Common myeloid progenitor, CD34-positive (primary cell): Measurements from ENCODE around the gene CALHM1.

Experiments used
- CTCF ChIA-PET: fragments of 350-600 bp; sonication (Branson Sonifier 250); formaldehyde crosslinking; loops from one replicate; lab custom pipeline; 2021; ENCODE audit warnings: antibody characterized with exemption; lab: Charles Lee
- POLR2A ChIA-PET: fragments of 350-600 bp; sonication (Branson Sonifier 250); formaldehyde crosslinking; loops from one replicate; lab custom pipeline; 2021; ENCODE audit warnings: antibody characterized with exemption; lab: Charles Lee
- DNase-seq, 3 donors: peaks; one replicate each; pipeline versions ENCODE4 v3.0.0 to v3.0.0-alpha.2; 2013
- H3K27ac ChIP-seq, 2 experiments: 1 replicate in 1 of 2; 2 replicates in 1 of 2; pipeline ENCODE4 v1.7.0; 2013; ENCODE audit warnings: inconsistent platforms in 2 of 2, low read length in 2 of 2, mild to moderate bottlenecking in 2 of 2, low read depth in 1 of 2, moderate library complexity in 1 of 2; ENCODE audit not compliant: severe bottlenecking in 2 of 2, insufficient read depth in 1 of 2, poor library complexity in 1 of 2
- H3K27me3 ChIP-seq, 5 experiments: replicated peaks in 2 of 5; 1 replicate in 3 of 5; 2 replicates in 2 of 5; pipeline versions ENCODE4 v1.6.1 to v1.7.0; 2013; ENCODE audit warnings: low read length in 4 of 5, mild to moderate bottlenecking in 2 of 5, moderate library complexity in 2 of 5, inconsistent platforms in 1 of 5; ENCODE audit not compliant: insufficient read depth in 5 of 5, control insufficient read depth in 4 of 5
- H3K36me3 ChIP-seq, 4 experiments: 1 replicate in 2 of 4; 2 replicates in 2 of 4; pipeline versions ENCODE4 v1.6.1 to v1.7.0; 2013; ENCODE audit warnings: low read length in 3 of 4, control low read depth in 1 of 4, mild to moderate bottlenecking in 1 of 4; ENCODE audit not compliant: control insufficient read depth in 4 of 4, insufficient read depth in 4 of 4
- H3K4me1 ChIP-seq, 4 experiments: 1 replicate in 3 of 4; 2 replicates in 1 of 4; pipeline versions ENCODE4 v1.6.1 to v1.7.1; 2013; ENCODE audit warnings: low read length in 3 of 4, mild to moderate bottlenecking in 3 of 4, control low read depth in 1 of 4, inconsistent platforms in 1 of 4, moderate library complexity in 1 of 4; ENCODE audit not compliant: control insufficient read depth in 4 of 4, insufficient read depth in 4 of 4; ENCODE audit errors: control extremely low read depth in 1 of 4
- H3K4me3 ChIP-seq, 7 experiments: 1 replicate in 4 of 7; 2 replicates in 3 of 7; pipeline versions ENCODE4 v1.5.1 to v1.7.0; 2013; ENCODE audit warnings: mild to moderate bottlenecking in 7 of 7, low read length in 6 of 7, moderate library complexity in 6 of 7, inconsistent platforms in 2 of 7, low read depth in 2 of 7, control low read depth in 1 of 7; ENCODE audit not compliant: insufficient read depth in 4 of 7, control insufficient read depth in 1 of 7; ENCODE audit errors: extremely low read depth in 1 of 7
- H3K9me3 ChIP-seq, 5 experiments: 1 replicate in 4 of 5; 2 replicates in 1 of 5; pipeline versions ENCODE4 v1.6.1 to v1.7.1; 2013; ENCODE audit warnings: low read length in 4 of 5, mild to moderate bottlenecking in 2 of 5, inconsistent platforms in 1 of 5, low read depth in 1 of 5, moderate library complexity in 1 of 5; ENCODE audit not compliant: control insufficient read depth in 4 of 5, insufficient read depth in 2 of 5; ENCODE audit errors: control extremely low read depth in 1 of 5
- WGBS: methylation state at CpG from one replicate; pipeline ENCODE4 v1.1.5; 2013; ENCODE audit not compliant: insufficient coverage; 5-methylcytosine and 5-hydroxymethylcytosine counted together

The CALHM1 gene

GRCh38 chr10:103445366-103445765 lies 13.3 kb downstream of the CALHM1 start:
- H3K27ac ChIP-seq, result no peak overlapping the region
- peaks cover 16 to 93% (median 76%) of the 10 kb centered on the region in 4 experiments for H3K36me3 ChIP-seq
- no peak overlapping the region for H3K4me3 ChIP-seq
- POLR2A ChIA-PET, result interaction anchor here (0.6 kb wide), 1 partner anchor 41 kb away, joined by 3 read pairs; no protein-coding TSS in a partner anchor
- H3K9me3 ChIP-seq, result no peaks in the 10 kb centered on the region
- H3K27me3 ChIP-seq, result no peaks in the 10 kb centered on the region
- no peak for DNase-seq
- 94% methylated on average over 8 of the region's 9 CpGs for WGBS
- H3K4me1 ChIP-seq, result peaks cover 0 to 12% (median 6%) of the 10 kb centered on the region in 4 experiments
- CTCF ChIA-PET, result interaction anchor here (0.6 to 1.4 kb wide), 5 partner anchors 18 to 43 kb away, joined by 3 to 4 read pairs (median 3); no protein-coding TSS in a partner anchor

- peaks cover 0 to 4% (median 0%) of the 10 kb centered on the region in 4 experiments for H3K4me1 ChIP-seq
- DNase-seq, result no peak
- no peaks in the 10 kb centered on the region for H3K27me3 ChIP-seq
- POLR2A ChIA-PET, result no interaction called here
- 98% methylated on average over 10 of the region's 10 CpGs for WGBS
- H3K4me3 ChIP-seq, result no peak overlapping the region
- H3K9me3 ChIP-seq, result no peaks in the 10 kb centered on the region
- no peak overlapping the region for H3K27ac ChIP-seq
- H3K36me3 ChIP-seq, result peaks cover 20 to 93% (median 78%) of the 10 kb centered on the region in 4 experiments
- CTCF ChIA-PET, result interaction anchor here (0.9 to 1.0 kb wide), 2 partner anchors 33 to 42 kb away, joined by 3 read pairs; no protein-coding TSS in a partner anchor
These were observed 14.2 kb downstream of the CALHM1 start for GRCh38 chr10:103444478-103444877.

GRCh38 chr10:103443475-103444185 lies 15.1 kb downstream of the CALHM1 start:
- H3K9me3 ChIP-seq, result no peaks in the 10 kb centered on the region
- H3K27me3 ChIP-seq, result no peaks in the 10 kb centered on the region
- H3K36me3 ChIP-seq, result peaks cover 20 to 93% (median 80%) of the 10 kb centered on the region in 4 experiments
- WGBS, result 94% methylated on average over 17 of the region's 23 CpGs
- H3K4me1 ChIP-seq, result no peaks in the 10 kb centered on the region
- CTCF ChIA-PET, result interaction anchor here (1.0 to 1.8 kb wide), 4 partner anchors 13 to 32 kb away, joined by 3 to 6 read pairs (median 3); no protein-coding TSS in a partner anchor
- no peak overlapping the region for H3K4me3 ChIP-seq
- POLR2A ChIA-PET, result no interaction called here
- no peak overlapping the region for H3K27ac ChIP-seq
- DNase-seq, result no peak

GRCh38 chr10:103442031-103442461 lies 16.7 kb downstream of the CALHM1 start:
- POLR2A ChIA-PET, result no interaction called here
- CTCF ChIA-PET, result interaction anchor here (1.3 to 1.8 kb wide), 2 partner anchors 26 to 34 kb away, joined by 3 to 6 read pairs; no protein-coding TSS in a partner anchor
- no peak for DNase-seq

GRCh38 chr10:103441611-103442010 lies 17.1 kb downstream of the CALHM1 start:
- POLR2A ChIA-PET, result no interaction called here
- no peak overlapping the region for H3K27ac ChIP-seq

More at GRCh38 chr10:103442031-103442461, 16.7 kb downstream of the CALHM1 start:
- Histone ChIP-seq H3K4me3 (no peak overlapping the region), H3K9me3 (no peaks in the 10 kb centered on the region), H3K4me1 (no peaks in the 10 kb centered on the region), H3K36me3 (peaks cover 23 to 97% (median 86%) of the 10 kb centered on the region in 4 experiments), H3K27me3 (no peaks in the 10 kb centered on the region), H3K27ac (no peak overlapping the region)
- WGBS, result 91% methylated on average over 11 of the region's 13 CpGs

GRCh38 chr10:103441206-103441605 lies 17.5 kb downstream of the CALHM1 start:
- ChIA-PET POLR2A (no interaction called here), CTCF (interaction anchor here (0.7 to 0.8 kb wide), 2 partner anchors 36 to 47 kb away, joined by 3 read pairs; no protein-coding TSS in a partner anchor)
- Histone ChIP-seq H3K9me3 (no peaks in the 10 kb centered on the region), H3K36me3 (peaks cover 23 to 97% (median 85%) of the 10 kb centered on the region in 4 experiments), H3K4me3 (no peak overlapping the region), H3K4me1 (no peaks in the 10 kb centered on the region), H3K27ac (no peak overlapping the region), H3K27me3 (no peaks in the 10 kb centered on the region)
- DNase-seq, result no peak
- WGBS, result 95% methylated on average over 4 of the region's 8 CpGs

More at GRCh38 chr10:103441611-103442010, 17.1 kb downstream of the CALHM1 start:
- no peaks in the 10 kb centered on the region for H3K4me1 ChIP-seq
- CTCF ChIA-PET, result interaction anchor here (0.7 to 1.8 kb wide), 2 partner anchors 26 to 47 kb away, joined by 3 to 6 read pairs; no protein-coding TSS in a partner anchor
- H3K27me3 ChIP-seq, result no peaks in the 10 kb centered on the region
- DNase-seq, result no peak
- WGBS, result 86% methylated on average over 7 of the region's 8 CpGs
- H3K9me3 ChIP-seq, result no peaks in the 10 kb centered on the region
- H3K4me3 ChIP-seq, result no peak overlapping the region
- H3K36me3 ChIP-seq, result peaks cover 23 to 97% (median 85%) of the 10 kb centered on the region in 4 experiments

GRCh38 chr10:103440416-103440815 lies 18.3 kb downstream of the CALHM1 start:
- Histone ChIP-seq H3K27me3 (no peaks in the 10 kb centered on the region), H3K4me1 (no peaks in the 10 kb centered on the region), H3K9me3 (no peaks in the 10 kb centered on the region), H3K36me3 (peaks cover 23 to 97% (median 80%) of the 10 kb centered on the region in 4 experiments), H3K4me3 (no peak overlapping the region), H3K27ac (no peak overlapping the region)
- DNase-seq, result no peak
- ChIA-PET POLR2A (no interaction called here), CTCF (interaction anchor here (0.8 to 1.4 kb wide), 2 partner anchors 24 to 36 kb away, joined by 3 to 6 read pairs; no protein-coding TSS in a partner anchor)
- WGBS, result 98% methylated on average over 14 of the region's 14 CpGs
